Transverse colon (tissue), 4 donors: ENCODE data around the gene MORN4. TPM values are rescaled to one million over a fixed set of nuclear protein-coding genes. Genes with fewer than 3 reads are reported as not detected.
"Not testable (repeated sequence)": the region's sequence is repeated elsewhere in the genome, so short reads cannot be mapped to it uniquely, and the experiment has no call there.

ENCODE experiments used
- DNase-seq: peaks from one replicate; pipeline ENCODE4 v3.0.0-alpha.2; 2019
- H3K27ac ChIP-seq, 4 donors: fragments of 200-600 bp; sonication (generic); 2 replicates each; pipeline ENCODE4 v1.5.1; 2016 to 2018; ENCODE audit warnings: inconsistent platforms in 4 of 4
- H3K27me3 ChIP-seq: fragments of 200-600 bp; sonication (generic); 2 replicates; pipeline ENCODE4 v1.5.1; 2017; ENCODE audit warnings: inconsistent platforms
- H3K36me3 ChIP-seq, 4 donors: fragments of 200-600 bp; sonication (generic); 2 replicates each; pipeline ENCODE4 v1.5.1; 2017 to 2019; ENCODE audit warnings: inconsistent platforms in 4 of 4
- H3K4me1 ChIP-seq, 4 donors: fragments of 200-600 bp; sonication (generic); 2 replicates each; pipeline ENCODE4 v1.5.1; 2017 to 2020; ENCODE audit warnings: inconsistent platforms in 4 of 4
- H3K4me3 ChIP-seq, 4 donors: fragments of 200-600 bp; sonication (generic); 1 replicate in 1 of 4; 2 replicates in 3 of 4; pipeline versions ENCODE4 v1.5.1 to v1.6.1; 2017 to 2019; ENCODE audit warnings: inconsistent platforms in 4 of 4
- H3K9me3 ChIP-seq, 2 donors: fragments of 200-600 bp; sonication (generic); 2 replicates each; pipeline ENCODE4 v1.5.1; 2017 to 2019; ENCODE audit warnings: inconsistent platforms in 2 of 2
- EP300 ChIP-seq: sonication (generic); formaldehyde crosslinking; IDR thresholded peaks from one replicate; pipeline ENCODE4 v1.6.1; 2017; ENCODE audit warnings: antibody characterized with exemption, low read depth
- POLR2A ChIP-seq: fragments of 450-650 bp; IDR thresholded peaks from one replicate; pipeline ENCODE4 v1.6.1; 2016; ENCODE audit warnings: antibody characterized with exemption, mild to moderate bottlenecking, moderate library complexity
- POLR2AphosphoS5 ChIP-seq, 3 donors: sonication (generic); formaldehyde crosslinking; IDR thresholded peaks; one replicate each; pipeline ENCODE4 v1.6.1; 2016; ENCODE audit warnings: antibody characterized with exemption in 3 of 3
- WGBS, 2 donors: methylation state at CpG; one replicate each; pipeline ENCODE4 v1.1.5; 2018; ENCODE audit warnings: low coverage in 1 of 2; 5-methylcytosine and 5-hydroxymethylcytosine counted together
- in situ Hi-C, 4 donors: fragments of 200-750 bp; cut with MboI; loops; one replicate each; pipeline versions ENCODE4 v1.15.0 to v1.15.1; 2017; ENCODE audit warnings: low sequenced_read_pairs in 3 of 4, low pct_ligation_motif_present in 1 of 4, low pct_unique_long_range_greater_than_20kb in 1 of 4
- intact Hi-C: fragments of 100-400 bp; cut with DNase I; formaldehyde crosslinking; loops from one replicate; pipeline ENCODE4 v1.15.1; 2023; ENCODE audit warnings: low total_unique reads
- total RNA-seq, 4 donors: library from RNA; depleted of rRNA; stranded (reverse); fragments of >200 nt; gene quantifications; one replicate each; pipeline ENCODE4 v1.1.0, GENCODE V29; 2016
- TF ChIP-seq, protein P1 (sequence below), 5 experiments: fragments of 200-600 bp in 3 of 5; fragments of 450-650 bp in 2 of 5; sonication (generic) in 3 of 5; IDR thresholded peaks; 1 replicate in 2 of 5; 2 replicates in 3 of 5; pipeline ENCODE4 v1.5.1; 2016 to 2017; ENCODE audit warnings: antibody characterized with exemption in 5 of 5, inconsistent platforms in 3 of 5, mild to moderate bottlenecking in 2 of 5, moderate library complexity in 1 of 5

MORN4 gene
- total RNA-seq, 4 donors from 2014 or later: 0.95 to 1.8 (median 0.96) TPM; not detected in 1

GRCh38 chr10:97644936-97645335 lies 11.6 kb upstream of the MORN4 start:
- H3K9me3 ChIP-seq: no peaks in the 10 kb centered on the region
- no peak overlapping the region for H3K4me3 ChIP-seq
- TF ChIP-seq POLR2A: no peak
- no peak for TF ChIP-seq EP300
- no peak for TF ChIP-seq POLR2AphosphoS5 (IDR thresholded peaks at IDR 0.05)
- TF ChIP-seq, protein P1, sequence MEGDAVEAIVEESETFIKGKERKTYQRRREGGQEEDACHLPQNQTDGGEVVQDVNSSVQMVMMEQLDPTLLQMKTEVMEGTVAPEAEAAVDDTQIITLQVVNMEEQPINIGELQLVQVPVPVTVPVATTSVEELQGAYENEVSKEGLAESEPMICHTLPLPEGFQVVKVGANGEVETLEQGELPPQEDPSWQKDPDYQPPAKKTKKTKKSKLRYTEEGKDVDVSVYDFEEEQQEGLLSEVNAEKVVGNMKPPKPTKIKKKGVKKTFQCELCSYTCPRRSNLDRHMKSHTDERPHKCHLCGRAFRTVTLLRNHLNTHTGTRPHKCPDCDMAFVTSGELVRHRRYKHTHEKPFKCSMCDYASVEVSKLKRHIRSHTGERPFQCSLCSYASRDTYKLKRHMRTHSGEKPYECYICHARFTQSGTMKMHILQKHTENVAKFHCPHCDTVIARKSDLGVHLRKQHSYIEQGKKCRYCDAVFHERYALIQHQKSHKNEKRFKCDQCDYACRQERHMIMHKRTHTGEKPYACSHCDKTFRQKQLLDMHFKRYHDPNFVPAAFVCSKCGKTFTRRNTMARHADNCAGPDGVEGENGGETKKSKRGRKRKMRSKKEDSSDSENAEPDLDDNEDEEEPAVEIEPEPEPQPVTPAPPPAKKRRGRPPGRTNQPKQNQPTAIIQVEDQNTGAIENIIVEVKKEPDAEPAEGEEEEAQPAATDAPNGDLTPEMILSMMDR (IDR thresholded peaks at IDR 0.05): no peak
- 85 to 92% methylated on average over 4 of the region's 4 CpGs for WGBS, 2 donors
- no peak for DNase-seq
- in situ Hi-C loops: no loop called here
- no peak overlapping the region for H3K27ac ChIP-seq
- peaks cover 5 to 29% (median 18%) of the 10 kb centered on the region in 4 donors for H3K4me1 ChIP-seq
- intact Hi-C loops: no loop called here
- H3K36me3 ChIP-seq: peaks cover 0 to 8% (median 0%) of the 10 kb centered on the region in 4 donors
- no peaks in the 10 kb centered on the region for H3K27me3 ChIP-seq

- Histone ChIP-seq H3K9me3 (no peaks in the 10 kb centered on the region), H3K27ac (no peak overlapping the region), H3K4me3 (no peak overlapping the region), H3K36me3 (peaks cover 0 to 8% (median 0%) of the 10 kb centered on the region in 4 donors), H3K4me1 (peaks cover 2 to 25% (median 15%) of the 10 kb centered on the region in 4 donors), H3K27me3 (no peaks in the 10 kb centered on the region)
- intact Hi-C loops (no loop called here), in situ Hi-C loops (no loop called here)
- TF ChIP-seq EP300 (no peak), POLR2AphosphoS5 (IDR thresholded peaks at IDR 0.05) (no peak), POLR2A (no peak)
- TF ChIP-seq, protein P1 (IDR thresholded peaks at IDR 0.05): no peak
- DNase-seq: no peak
- WGBS, 2 donors: 93 to 96% methylated on average over 2 to 4 of the region's 4 CpGs
Measured at GRCh38 chr10:97643441-97643985, 10.2 kb upstream of the MORN4 start.

DNA sequence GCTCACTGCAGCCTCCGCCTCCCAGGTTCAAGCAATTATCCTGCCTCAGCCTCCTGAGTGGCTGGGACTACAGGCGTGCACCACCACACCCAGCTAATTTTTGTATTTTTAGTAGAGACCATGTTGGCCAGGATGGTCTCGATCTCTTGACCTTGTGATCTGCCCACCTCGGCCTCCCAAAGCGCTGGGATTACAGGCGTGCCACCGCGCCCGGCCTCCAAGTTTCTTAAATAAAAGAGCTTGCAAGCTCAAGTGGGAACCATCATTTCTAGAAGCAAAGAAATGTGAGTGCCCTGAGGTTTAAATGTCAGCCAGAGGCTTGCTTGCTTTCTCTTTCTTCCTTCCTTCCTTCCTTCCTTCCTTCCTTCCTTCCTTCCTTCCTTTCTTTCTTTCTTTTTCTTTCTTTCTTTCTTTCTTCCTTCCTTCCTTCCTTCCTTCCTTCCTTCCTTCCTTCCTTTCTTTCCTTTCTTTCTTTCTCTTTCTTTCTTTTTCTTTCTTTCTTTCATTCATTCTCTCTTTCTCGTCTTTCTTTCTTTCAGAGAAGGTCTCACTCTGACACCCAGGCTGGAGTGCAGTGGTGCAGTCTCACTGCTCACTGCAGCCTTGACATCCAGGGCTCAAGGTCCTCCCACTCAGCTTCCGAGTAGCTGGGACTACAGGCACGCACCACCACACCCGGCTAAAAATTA lies 9.3 kb upstream of the MORN4 start:
- H3K4me3 ChIP-seq, H3K27me3 ChIP-seq, in situ Hi-C loops, intact Hi-C loops, H3K9me3 ChIP-seq, DNase-seq, H3K36me3 ChIP-seq: not testable (repeated sequence)
- H3K4me1 ChIP-seq: peaks cover 2 to 21% (median 15%) of the 10 kb centered on the region in 4 donors
- 95 to 100% methylated on average over 3 to 13 of the region's 13 CpGs for WGBS, 2 donors
- peak overlapping the region in 1 of 4 donors; percentile 91 for H3K27ac ChIP-seq

- peaks cover 2 to 21% (median 15%) of the 10 kb centered on the region in 4 donors for H3K4me1 ChIP-seq
- DNase-seq: peak; percentile 31
- H3K27ac ChIP-seq: peak overlapping the region; percentile 86 to 93 (median 90)
- intact Hi-C loops: no loop called here
- TF ChIP-seq POLR2AphosphoS5 (IDR thresholded peaks at IDR 0.05): no peak
- TF ChIP-seq, protein P1 (IDR thresholded peaks at IDR 0.05): no peak
- peaks cover 0 to 8% (median 0%) of the 10 kb centered on the region in 4 donors for H3K36me3 ChIP-seq
- no peaks in the 10 kb centered on the region for H3K9me3 ChIP-seq
- in situ Hi-C loops: no loop called here
- H3K4me3 ChIP-seq: peak overlapping the region; percentile 62 to 91 (median 86)
- WGBS, 2 donors: 0% methylated on average over 1 to 42 of the region's 67 CpGs
- H3K27me3 ChIP-seq: no peaks in the 10 kb centered on the region
Measured at GRCh38 chr10:97640868-97641811, 7.8 kb upstream of the MORN4 start.
